ENCODE measurements around the gene DUSP5. TPM values are rescaled to one million over a fixed set of nuclear protein-coding genes. Genes with fewer than 3 reads are reported as not detected.

The DUSP5 gene
- total and polyA plus RNA-seq, 2 of the 8 experiments (the other 6 are each of a cell fraction or from before 2014, with no cell fraction given): 13.6 to 30.3 TPM

GRCh38 chr10:110553905-110554304, 56.2 kb downstream of the DUSP5 start:
- Histone ChIP-seq H3K23me2 (ENCODE audit: low read depth, low read length) (no peaks in the 10 kb centered on the region), H4K20me1 (replicated peaks in 1 of 2; ENCODE audit: control insufficient read depth in 1 of 2, insufficient read depth in 2 of 2, low read length in 2 of 2) (no peaks in the 10 kb centered on the region), H3K23ac (ENCODE audit: insufficient read length) (no peak overlapping the region), H2AK5ac (ENCODE audit: low read depth, low read length) (no peak overlapping the region), H3K27ac (ENCODE audit: low read depth, low read length) (peak overlapping the region; percentile 53; the same call in 1 of the 2 replicates), H3K79me1 (ENCODE audit: low read depth, low read length) (no peaks in the 10 kb centered on the region), H3K56ac (replicated peaks; ENCODE audit: insufficient read length, low read depth, low read length) (no peak overlapping the region), H3K4ac (replicated peaks; ENCODE audit: insufficient read length, low read depth, low read length) (no peak overlapping the region), H3K4me3 (ENCODE audit: extremely low read depth in 1 of 4, insufficient read depth in 2 of 4, low read depth in 3 of 4, low read length in 4 of 4) (peak overlapping the region in 1 of 4 experiments; percentile 38; a peak in 1 of 8 replicates), H3K4me2 (ENCODE audit: insufficient read depth in 1 of 2, low read depth in 2 of 2, low read length in 2 of 2) (peak overlapping the region; percentile 29 to 30; a peak in 3 of 4 replicates), H3K18ac (ENCODE audit: extremely low read depth, low read length) (peak overlapping the region; percentile 89; the same call in 1 of the 2 replicates), H2BK20ac (ENCODE audit: low read length) (0 out of 2 replicates have a peak overlapping the region, but pooled peaks have one; percentile 25), H4K91ac (replicated peaks; ENCODE audit: insufficient read length, low read length) (peak overlapping the region; percentile 79), H2AFZ (ENCODE audit: low read length) (0 out of 2 replicates have a peak overlapping the region, but pooled peaks have one; percentile 37), H2BK15ac (ENCODE audit: low read length) (no peak overlapping the region), H2BK5ac (ENCODE audit: low read depth, low read length) (no peak overlapping the region; the same call in 1 of the 2 replicates), H2BK120ac (replicated peaks; ENCODE audit: low read depth, low read length) (no peak overlapping the region), H3K9ac (replicated peaks in 1 of 4; ENCODE audit: extremely low read depth in 1 of 4, low read depth in 3 of 4, low read length in 3 of 4) (no peak overlapping the region), H3K9me3 (ENCODE audit: insufficient read depth in 2 of 2, low read depth in 1 of 2, low read length in 1 of 2) (no peaks in the 10 kb centered on the region), H3K4me1 (replicated peaks in 1 of 4; ENCODE audit: control insufficient read depth in 3 of 4, insufficient read depth in 4 of 4, low read length in 3 of 4) (peaks cover 0 to 7% (median 1%) of the 10 kb centered on the region in 4 experiments; a peak in 4 of 7 replicates), H3K14ac (ENCODE audit: insufficient read length) (no peak overlapping the region), H4K5ac (ENCODE audit: insufficient read length, low read depth, low read length) (peak overlapping the region; percentile 75), H3K36me3 (ENCODE audit: control insufficient read depth in 2 of 4, insufficient read depth in 4 of 4, low read length in 3 of 4) (no peaks in the 10 kb centered on the region), H4K8ac (ENCODE audit: extremely low read depth, insufficient read depth, low read length) (no peak overlapping the region), H2BK12ac (ENCODE audit: low read depth, low read length) (no peak overlapping the region; the same call in 1 of the 2 replicates), H3K79me2 (ENCODE audit: control insufficient read depth in 1 of 2, insufficient read depth in 2 of 2, low read length in 2 of 2) (no peaks in the 10 kb centered on the region), H3K27me3 (replicated peaks in 1 of 4; ENCODE audit: control insufficient read depth in 3 of 4, extremely low read depth in 1 of 4, insufficient read depth in 3 of 4, low read length in 3 of 4) (no peaks in the 10 kb centered on the region)
- FAIRE-seq (peak; percentile 48), DNase-seq (ENCODE audit: low read depth in 1 of 2, low spot score in 2 of 2) (no peak)
- CTCF ChIA-PET (ENCODE audit: partially characterized antibody): interaction anchor here (1.2 to 1.5 kb wide), 3 partner anchors 220 to 249 kb away, joined by 3 to 4 read pairs (median 4); partner anchors contain the start of gene SMNDC1
- POLR2A ChIA-PET (ENCODE audit: partially characterized antibody): interaction anchor here (1.1 to 1.5 kb wide), 2 partner anchors 11 to 13 kb away, joined by 4 to 8 read pairs; partner anchors contain the start of gene SMC3
- WGBS, 2 experiments (ENCODE audit: extremely low coverage in 1 of 2, insufficient coverage in 1 of 2, insufficient read length in 1 of 2, insufficient replicate concordance in 2 of 2, low coverage in 1 of 2, low lambda C conversion rate in 2 of 2, missing lambda C conversion rate in 1 of 2): 11% methylated on average over 2 of the region's 2 CpGs; no CpG with 5 or more reads in 1 of the 2 experiments
- peak; percentile 50; the same call in 1 of the 2 replicates for TF ChIP-seq TAF1 (IDR thresholded peaks at IDR 0.05; ENCODE audit: low read depth, low read length)
- peak; percentile 90 for TF ChIP-seq SP1 (IDR thresholded peaks at IDR 0.05; ENCODE audit: low read depth, low read length)
- peak; percentile 84 for TF ChIP-seq YY1 (IDR thresholded peaks at IDR 0.05; ENCODE audit: low read depth, low read length)
- peak in 1 of 2 experiments; percentile 48; a peak in 1 of 3 replicates for TF ChIP-seq EP300 (IDR thresholded peaks at IDR 0.05; ENCODE audit: borderline replicate concordance in 1 of 2, low read depth in 2 of 2, low read length in 2 of 2)
- no peak for TF ChIP-seq TBP (IDR thresholded peaks at IDR 0.05; ENCODE audit: low read depth, low read length)
- TF ChIP-seq NANOG (IDR thresholded peaks at IDR 0.05; ENCODE audit: insufficient read depth, low read depth, low read length, poor library complexity, severe bottlenecking): no peak
- TF ChIP-seq CHD1 (IDR thresholded peaks at IDR 0.05; ENCODE audit: low read depth, low read length): no peak
- TF ChIP-seq JUN (IDR thresholded peaks at IDR 0.05; ENCODE audit: low read depth, low read length): no peak
- no peak for TF ChIP-seq MAFK (IDR thresholded peaks at IDR 0.05; ENCODE audit: low read depth, low read length)
- no peak for TF ChIP-seq CTBP2 (IDR thresholded peaks at IDR 0.05; ENCODE audit: borderline replicate concordance, insufficient read depth, insufficient read length, low read length)
- TF ChIP-seq POU5F1 (IDR thresholded peaks at IDR 0.05; ENCODE audit: low read depth, low read length): no peak
- TF ChIP-seq RNF2 (IDR thresholded peaks at IDR 0.05; ENCODE audit: borderline replicate concordance, low read depth, low read length, missing control alignments, poor library complexity, severe bottlenecking): no peak
- TF ChIP-seq ASH2L (IDR thresholded peaks at IDR 0.05; ENCODE audit: low read length): peak; percentile 75
